Gastrocnemius medialis (tissue), 4 donors: Measurements from ENCODE around the gene DHCR24. TPM values are rescaled to one million over a fixed set of nuclear protein-coding genes. Genes with fewer than 3 reads are reported as not detected.
"Not testable (repeated sequence)": the region's sequence is repeated elsewhere in the genome, so short reads cannot be mapped to it uniquely, and the experiment has no call there.

Source experiments
- ATAC-seq, 2 donors: fragments of 150-250 bp; one replicate each; pipeline ENCODE4 v1.9.1; 2016
- DNase-seq, 2 donors: peaks; one replicate each; pipeline ENCODE4 v3.0.0-alpha.2; 2019
- H3K27ac ChIP-seq, 4 donors: fragments of 200-600 bp; sonication (generic); 1 replicate in 1 of 4; 2 replicates in 3 of 4; pipeline ENCODE4 v1.5.1; 2016 to 2018; ENCODE audit warnings: mild to moderate bottlenecking in 2 of 4, moderate library complexity in 1 of 4
- H3K27me3 ChIP-seq, 3 donors: fragments of 200-600 bp; sonication (generic) in 2 of 3; 1 replicate in 1 of 3; 2 replicates in 2 of 3; pipeline versions ENCODE4 v1.5.1 to v1.6.0; 2016 to 2019; ENCODE audit warnings: mild to moderate bottlenecking in 1 of 3, moderate library complexity in 1 of 3
- H3K36me3 ChIP-seq, 2 donors: fragments of 200-600 bp; sonication (generic) in 1 of 2; one replicate each; pipeline ENCODE4 v1.5.1; 2017 to 2018
- H3K4me1 ChIP-seq, 2 donors: fragments of 200-600 bp; sonication (generic) in 1 of 2; one replicate each; pipeline ENCODE4 v1.5.1; 2016 to 2017; ENCODE audit warnings: mild to moderate bottlenecking in 2 of 2
- H3K4me3 ChIP-seq, 4 donors: fragments of 200-600 bp; sonication (generic) in 3 of 4; 1 replicate in 1 of 4; 2 replicates in 3 of 4; pipeline ENCODE4 v1.5.1; 2016 to 2019; ENCODE audit warnings: mild to moderate bottlenecking in 2 of 4
- H3K9me3 ChIP-seq, 3 donors: fragments of 200-600 bp; sonication (generic) in 2 of 3; 1 replicate in 1 of 3; 2 replicates in 2 of 3; pipeline ENCODE4 v1.5.1; 2016 to 2019
- CTCF ChIP-seq, 5 experiments: fragments of 450-650 bp in 3 of 5; fragments of 200-600 bp in 2 of 5; sonication (generic) in 2 of 5; IDR thresholded peaks in 4 of 5; conservative IDR thresholded peaks in 1 of 5; 1 replicate in 4 of 5; 2 replicates in 1 of 5; pipeline ENCODE4 v1.5.1; 2016 to 2019; ENCODE audit warnings: antibody characterized with exemption in 5 of 5, mild to moderate bottlenecking in 3 of 5, moderate library complexity in 3 of 5
- POLR2A ChIP-seq, 2 donors: fragments of 450-650 bp; IDR thresholded peaks; one replicate each; pipeline ENCODE4 v1.6.1; 2017; ENCODE audit warnings: antibody characterized with exemption in 2 of 2, mild to moderate bottlenecking in 2 of 2, moderate library complexity in 2 of 2
- in situ Hi-C, 4 donors: fragments of 200-750 bp; cut with MboI; loops; one replicate each; pipeline versions ENCODE4 v1.15.0 to v1.8.0; 2017; ENCODE audit warnings: low sequenced_read_pairs in 4 of 4
- intact Hi-C: fragments of 100-400 bp; cut with DNase I; formaldehyde crosslinking; loops from one replicate; pipeline ENCODE4 v1.15.1; 2023; ENCODE audit warnings: low total_unique reads
- total RNA-seq, 4 donors: library from RNA; depleted of rRNA; stranded (reverse); fragments of >200 nt; gene quantifications; one replicate each; pipeline versions ENCODE4 v1.1.0 to v1.2.3, GENCODE V29; 2016

The DHCR24 gene
- total RNA-seq, 4 donors from 2014 or later, result 155 to 362 (median 207) TPM

- Histone ChIP-seq H3K36me3 (no peaks in the 10 kb centered on the region), H3K9me3 (no peaks in the 10 kb centered on the region), H3K4me1 (peaks cover 58 to 70% of the 10 kb centered on the region in 2 donors), H3K4me3 (no peak overlapping the region), H3K27ac (peak overlapping the region; percentile 71 to 92 (median 88)), H3K27me3 (no peaks in the 10 kb centered on the region)
- TF ChIP-seq CTCF (IDR thresholded peaks at IDR 0.05 in 4 of 5, conservative IDR thresholded peaks at IDR 0.05 in 1 of 5) (no peak), POLR2A (IDR thresholded peaks at IDR 0.05) (no peak)
- in situ Hi-C loops (no loop called here), intact Hi-C loops (loop anchor here (10.0 kb wide), 1 partner anchor 342 kb away; no protein-coding TSS in a partner anchor)
- no peak for ATAC-seq
- DNase-seq, result no peak
Measured at GRCh38 chr1:54926970-54927369, 40.0 kb upstream of the DHCR24 start.

DNA sequence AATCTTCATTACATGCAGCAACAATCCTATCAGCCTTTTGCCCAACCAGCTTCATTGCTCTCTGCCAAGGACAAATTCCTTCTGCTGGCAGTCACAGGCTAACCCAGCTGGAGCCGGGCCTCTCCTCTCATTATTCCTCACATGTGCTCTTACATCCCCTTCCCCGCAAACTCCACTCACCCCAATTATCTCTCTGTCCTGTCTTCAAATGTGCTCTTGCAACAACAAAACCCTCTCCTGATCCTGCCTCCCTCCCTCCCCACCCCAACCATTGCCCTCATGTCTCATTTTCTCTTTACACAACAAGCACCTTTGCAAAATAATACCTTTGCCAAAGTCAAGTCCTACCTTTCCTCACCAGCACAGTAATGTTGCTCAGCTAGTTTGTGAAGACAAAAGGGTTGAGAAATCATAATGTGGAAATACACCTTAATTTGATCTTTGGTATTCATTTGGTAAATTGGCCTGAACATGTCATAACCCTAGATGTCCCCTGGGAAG, 36.0 kb upstream of the DHCR24 start:
- TF ChIP-seq POLR2A (IDR thresholded peaks at IDR 0.05), result no peak
- no peak for TF ChIP-seq CTCF (IDR thresholded peaks at IDR 0.05 in 4 of 5, conservative IDR thresholded peaks at IDR 0.05 in 1 of 5)
- peak overlapping the region; percentile 23 to 77 (median 70) for H3K27ac ChIP-seq
- DNase-seq (peak; percentile 9 to 46), ATAC-seq (peak; percentile 62 to 73)
- intact Hi-C loops, result loop anchor here (2.0 to 10.0 kb wide), 2 partner anchors 36 to 338 kb away; partner anchors contain the start of gene DHCR24
- H3K9me3 ChIP-seq, result no peaks in the 10 kb centered on the region
- in situ Hi-C loops, result no loop called here
- no peaks in the 10 kb centered on the region for H3K27me3 ChIP-seq
- peaks cover 49 to 50% of the 10 kb centered on the region in 2 donors for H3K4me1 ChIP-seq
- H3K4me3 ChIP-seq, result no peak overlapping the region
- H3K36me3 ChIP-seq, result no peaks in the 10 kb centered on the region

DNA sequence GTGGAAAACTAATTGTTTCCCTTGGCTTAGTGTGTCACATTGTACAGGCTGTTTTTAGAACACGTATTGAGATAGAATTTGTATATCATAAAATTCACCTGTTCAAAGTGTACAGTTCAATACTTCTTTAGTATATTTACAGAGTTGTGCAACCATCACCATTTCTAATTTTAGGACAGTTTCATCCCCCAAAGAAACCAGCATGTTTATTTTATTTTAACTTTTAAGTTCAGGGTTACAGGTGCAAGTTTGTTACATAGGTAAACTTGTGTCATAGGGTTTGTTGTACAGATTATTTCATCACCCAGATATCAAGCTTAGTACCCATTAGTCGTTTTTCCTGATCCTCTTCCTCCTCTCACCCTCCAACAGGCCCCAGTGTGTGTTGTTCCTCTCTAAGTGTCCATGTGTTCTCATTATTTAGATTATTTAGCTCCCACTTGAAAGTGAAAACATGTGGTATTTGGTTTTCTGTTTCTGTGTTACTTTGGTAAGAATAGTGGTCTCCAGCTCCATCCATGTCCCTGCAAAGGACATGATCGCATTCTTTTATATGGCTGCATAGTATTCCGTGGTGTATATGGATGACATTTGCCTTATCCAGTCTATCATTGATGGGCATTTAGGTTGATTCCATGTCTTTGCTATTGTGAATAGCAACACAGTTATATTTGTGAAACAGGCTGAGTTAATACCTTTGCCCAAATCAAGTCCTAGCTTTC, 35.2 kb upstream of the DHCR24 start:
- H3K36me3 ChIP-seq, result no peaks in the 10 kb centered on the region
- in situ Hi-C loops, result no loop called here
- no peaks in the 10 kb centered on the region for H3K9me3 ChIP-seq
- no peak for ATAC-seq
- peak overlapping the region; percentile 23 to 77 (median 70) for H3K27ac ChIP-seq
- intact Hi-C loops, result loop anchor here (2.0 to 10.0 kb wide), 2 partner anchors 35 to 337 kb away; partner anchors contain the start of gene DHCR24
- no peak for DNase-seq
- TF ChIP-seq POLR2A (IDR thresholded peaks at IDR 0.05) (no peak), CTCF (IDR thresholded peaks at IDR 0.05 in 4 of 5, conservative IDR thresholded peaks at IDR 0.05 in 1 of 5) (no peak)
- no peaks in the 10 kb centered on the region for H3K27me3 ChIP-seq
- H3K4me1 ChIP-seq, result peaks cover 41 to 43% of the 10 kb centered on the region in 2 donors
- H3K4me3 ChIP-seq, result no peak overlapping the region

GRCh38 chr1:54919367-54920359, 32.7 kb upstream of the DHCR24 start:
- Histone ChIP-seq H3K4me3 (no peak overlapping the region), H3K9me3 (no peaks in the 10 kb centered on the region), H3K36me3 (no peaks in the 10 kb centered on the region), H3K27ac (peak overlapping the region in 1 of 4 donors; percentile 41), H3K4me1 (peaks cover 30% of the 10 kb centered on the region in 2 donors), H3K27me3 (no peaks in the 10 kb centered on the region)
- TF ChIP-seq POLR2A (IDR thresholded peaks at IDR 0.05), result no peak
- no peak for TF ChIP-seq CTCF (IDR thresholded peaks at IDR 0.05 in 4 of 5, conservative IDR thresholded peaks at IDR 0.05 in 1 of 5)
- in situ Hi-C loops (no loop called here), intact Hi-C loops (loop anchor here (1.0 to 10.0 kb wide), 2 partner anchors 63 to 335 kb away; no protein-coding TSS in a partner anchor)
- DNase-seq (no peak), ATAC-seq (peak; percentile 60 to 86)

DNA sequence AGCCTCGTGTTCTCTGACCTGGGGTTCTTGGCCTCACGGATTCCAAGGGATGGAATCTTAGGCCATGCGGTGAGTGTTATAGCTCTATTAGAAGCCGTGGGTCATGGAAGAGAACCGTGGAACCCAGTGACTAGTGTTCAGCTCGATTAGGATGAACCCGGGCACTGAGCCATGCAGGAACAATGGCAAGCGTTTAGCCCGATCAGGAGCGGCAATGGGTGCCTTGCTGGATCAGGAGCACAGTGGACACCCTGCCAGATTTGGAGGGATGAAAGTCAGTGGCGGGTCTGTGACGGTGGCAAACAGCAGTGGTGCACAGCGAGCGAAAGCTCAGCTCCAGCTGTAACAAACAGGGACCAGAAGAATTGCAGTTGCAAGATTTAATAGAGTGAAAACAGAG, 24.1 kb upstream of the DHCR24 start:
- in situ Hi-C loops, H3K4me1 ChIP-seq, intact Hi-C loops, H3K4me3 ChIP-seq, DNase-seq, H3K36me3 ChIP-seq, H3K27me3 ChIP-seq, H3K27ac ChIP-seq, H3K9me3 ChIP-seq, ATAC-seq: not testable (repeated sequence)
